H9 (cell line): ENCODE results near the gene G6PC1. TPM values are rescaled to one million over a fixed set of nuclear protein-coding genes. Genes with fewer than 3 reads are reported as not detected.

Experiments
- DNase-seq: peaks from one replicate; pipeline ENCODE4 v3.0.0-alpha.2; 2017
- H2AFZ ChIP-seq: one replicate; pipeline ENCODE4 v1.6.1; 2013; ENCODE audit warnings: mild to moderate bottlenecking, low read length, control low read depth, moderate library complexity
- H2AK5ac ChIP-seq: 2 replicates; pipeline ENCODE4 v1.6.1; 2013; ENCODE audit warnings: low read length, control low read depth, mixed read lengths; ENCODE audit not compliant: insufficient read length
- H2BK120ac ChIP-seq: one replicate; pipeline ENCODE4 v1.6.1; 2013; ENCODE audit warnings: low read depth, mild to moderate bottlenecking, low read length, control low read depth, inconsistent platforms; ENCODE audit not compliant: poor library complexity, severe bottlenecking
- H2BK12ac ChIP-seq: 2 replicates; pipeline ENCODE4 v1.6.1; 2013; ENCODE audit warnings: low read length, control low read depth, mixed read lengths, low read depth; ENCODE audit not compliant: insufficient read length
- H2BK15ac ChIP-seq: 2 replicates; pipeline ENCODE4 v1.6.1; 2013; ENCODE audit warnings: low read depth, low read length, control low read depth
- H2BK20ac ChIP-seq: one replicate; pipeline ENCODE4 v1.6.1; 2013; ENCODE audit warnings: low read depth, mild to moderate bottlenecking, low read length, control low read depth, inconsistent platforms; ENCODE audit not compliant: poor library complexity, severe bottlenecking
- H2BK5ac ChIP-seq: 2 replicates; pipeline ENCODE4 v1.6.1; 2013; ENCODE audit warnings: low read length, control low read depth, mixed read lengths; ENCODE audit not compliant: insufficient read length
- H3K14ac ChIP-seq: 2 replicates; pipeline ENCODE4 v1.6.1; 2013; ENCODE audit warnings: low read length, control low read depth; ENCODE audit not compliant: insufficient read depth
- H3K18ac ChIP-seq: 2 replicates; pipeline ENCODE4 v1.6.1; 2013; ENCODE audit warnings: low read depth, mild to moderate bottlenecking, mixed read lengths, low read length, control low read depth; ENCODE audit not compliant: insufficient read length
- H3K23ac ChIP-seq: 2 replicates; pipeline ENCODE4 v1.6.1; 2013; ENCODE audit warnings: low read length, control low read depth, mixed read lengths, low read depth; ENCODE audit not compliant: insufficient read length
- H3K23me2 ChIP-seq: 2 replicates; pipeline ENCODE4 v1.6.1; 2013; ENCODE audit warnings: low read depth, mild to moderate bottlenecking, mixed read lengths, low read length, control low read depth; ENCODE audit not compliant: insufficient read length, poor library complexity, severe bottlenecking
- H3K27ac ChIP-seq: 2 replicates; pipeline ENCODE4 v1.5.1; 2013; ENCODE audit warnings: low read length, control low read depth, mixed read lengths, low read depth; ENCODE audit not compliant: insufficient read length
- H3K27me3 ChIP-seq: 2 replicates; pipeline ENCODE4 v1.6.1; 2013; ENCODE audit warnings: low read length, control low read depth, inconsistent platforms; ENCODE audit not compliant: insufficient read depth
- H3K4ac ChIP-seq: 2 replicates; pipeline ENCODE4 v1.6.1; 2013; ENCODE audit warnings: low read depth, mild to moderate bottlenecking, control low read depth, inconsistent platforms, low read length, moderate library complexity
- H3K4me1 ChIP-seq: 2 replicates; pipeline ENCODE4 v1.6.1; 2013; ENCODE audit warnings: low read length, control low read depth, inconsistent platforms; ENCODE audit not compliant: insufficient read depth
- H3K4me2 ChIP-seq: 2 replicates; pipeline ENCODE4 v1.6.1; 2013; ENCODE audit warnings: low read length, control low read depth, mixed read lengths; ENCODE audit not compliant: insufficient read length, insufficient read depth
- H3K56ac ChIP-seq: 2 replicates; pipeline ENCODE4 v1.6.1; 2013; ENCODE audit warnings: low read depth, mild to moderate bottlenecking, mixed read lengths, low read length, control low read depth; ENCODE audit not compliant: insufficient read length
- H3K79me1 ChIP-seq: 2 replicates; pipeline ENCODE4 v1.6.1; 2013; ENCODE audit warnings: low read depth, mild to moderate bottlenecking, moderate library complexity, low read length, control low read depth, inconsistent platforms; ENCODE audit not compliant: insufficient read depth, poor library complexity, severe bottlenecking
- H3K79me2 ChIP-seq: 2 replicates; pipeline ENCODE4 v1.6.1; 2013; ENCODE audit warnings: low read length, control low read depth, inconsistent platforms; ENCODE audit not compliant: insufficient read depth
- H3K9ac ChIP-seq: 2 replicates; pipeline ENCODE4 v1.6.1; 2013; ENCODE audit warnings: low read length, control low read depth, mixed read lengths; ENCODE audit not compliant: insufficient read length; ENCODE audit errors: extremely low read depth
- H3K9me3 ChIP-seq: one replicate; pipeline ENCODE4 v1.6.1; 2013; ENCODE audit warnings: low read depth, low read length, inconsistent platforms; ENCODE audit not compliant: control insufficient read depth
- H3T11ph ChIP-seq: one replicate; pipeline ENCODE4 v1.6.1; 2013; ENCODE audit warnings: mild to moderate bottlenecking, low read length, control low read depth, inconsistent platforms
- H4K20me1 ChIP-seq: one replicate; pipeline ENCODE4 v1.6.1; 2013; ENCODE audit not compliant: control insufficient read depth, insufficient read length, insufficient read depth
- H4K5ac ChIP-seq: 2 replicates; pipeline ENCODE4 v1.6.1; 2013; ENCODE audit warnings: low read depth, mild to moderate bottlenecking, mixed read lengths, low read length, control low read depth; ENCODE audit not compliant: insufficient read length
- H4K8ac ChIP-seq: replicated peaks from 2 replicates; pipeline ENCODE4 v1.6.1; 2013; ENCODE audit warnings: low read length, control low read depth, mixed read lengths, low read depth; ENCODE audit not compliant: insufficient read length
- H4K91ac ChIP-seq: 2 replicates; pipeline ENCODE4 v1.6.1; 2013; ENCODE audit warnings: low read depth, mild to moderate bottlenecking, moderate library complexity, mixed read lengths, low read length, control low read depth; ENCODE audit not compliant: insufficient read length
- H3K27ac Mint-ChIP-seq, 3 experiments: 2 replicates in 2 of 3; 3 replicates in 1 of 3; pipeline ENCODE4 v1.8.0; 2020 to 2021; ENCODE audit warnings: mixed read lengths in 3 of 3, mild to moderate bottlenecking in 1 of 3, moderate library complexity in 1 of 3
- H3K27me3 Mint-ChIP-seq: 2 replicates; pipeline ENCODE4 v1.8.0; 2021; ENCODE audit warnings: low read depth, mild to moderate bottlenecking, moderate library complexity, mixed read lengths
- H3K36me3 Mint-ChIP-seq, 3 experiments: 2 replicates in 2 of 3; 3 replicates in 1 of 3; pipeline ENCODE4 v1.8.0; 2020 to 2021; ENCODE audit warnings: low read depth in 3 of 3, mixed read lengths in 3 of 3; ENCODE audit not compliant: insufficient read depth in 1 of 3
- H3K4me1 Mint-ChIP-seq, 2 experiments: 2 replicates each; pipeline ENCODE4 v1.8.0; 2020; ENCODE audit warnings: mixed read lengths in 2 of 2
- H3K4me3 Mint-ChIP-seq, 2 experiments: 2 replicates in 1 of 2; 3 replicates in 1 of 2; pipeline ENCODE4 v1.8.0; 2020 to 2021; ENCODE audit warnings: mild to moderate bottlenecking in 2 of 2, mixed read lengths in 2 of 2, moderate library complexity in 1 of 2
- H3K9me3 Mint-ChIP-seq, 2 experiments: 2 replicates in 1 of 2; 3 replicates in 1 of 2; pipeline ENCODE4 v1.8.0; 2020; ENCODE audit warnings: mild to moderate bottlenecking in 2 of 2, mixed read lengths in 2 of 2, moderate library complexity in 1 of 2
- CTCF ChIP-seq: fragments of 200-600 bp; sonication (generic); conservative IDR thresholded peaks from 3 replicates; pipeline ENCODE4 v1.8.0; 2021; ENCODE audit warnings: antibody characterized with exemption, mild to moderate bottlenecking
- WGBS: extraction: QIAGEN DNeasy Blood & Tissue Kit; methylation state at CpG from one replicate; pipeline ENCODE4 v1.1.7; 2013; ENCODE audit warnings: missing lambda C conversion rate, low lambda C conversion rate, mixed read lengths; ENCODE audit not compliant: insufficient read length; ENCODE audit errors: extremely low coverage; 5-methylcytosine and 5-hydroxymethylcytosine counted together
- total RNA-seq: library from RNA; stranded (reverse); gene quantifications from 2 replicates; pipeline ENCODE4 v1.2.1, GENCODE V29; 2021

Gene G6PC1
- total RNA-seq, 1 experiment from 2014 or later, result not detected

- Mint-ChIP-seq H3K27me3 (peaks cover 4% of the 10 kb centered on the region), H3K4me3 (no peak overlapping the region), H3K4me1 (0 out of 4 replicates have a peak, but pooled peaks cover 0 to 2% of the 10 kb centered on the region in 2 experiments), H3K27ac (peak overlapping the region in 1 of 3 experiments; percentile 72; a peak in 1 of 7 replicates), H3K9me3 (no peaks in the 10 kb centered on the region), H3K36me3 (no peaks in the 10 kb centered on the region)
- H3K9ac ChIP-seq, result no peak overlapping the region
- H2BK5ac ChIP-seq, result no peak overlapping the region
- no peak overlapping the region for H3K4me2 ChIP-seq
- H3K23ac ChIP-seq, result no peak overlapping the region
- no peak overlapping the region for H2BK15ac ChIP-seq
- no peak overlapping the region for H3K14ac ChIP-seq
- H2BK120ac ChIP-seq, result no peak overlapping the region
- H3K18ac ChIP-seq, result no peak overlapping the region
- H3K79me2 ChIP-seq, result no peaks in the 10 kb centered on the region
- no peak overlapping the region for H2BK12ac ChIP-seq
- H3K27me3 ChIP-seq, result no peaks in the 10 kb centered on the region
- H4K8ac ChIP-seq, result no peak overlapping the region
- WGBS, result no CpG with 5 or more reads among the region's 9 CpGs
- H3K9me3 ChIP-seq, result no peaks in the 10 kb centered on the region
- no peak overlapping the region for H3K4ac ChIP-seq
- H3K79me1 ChIP-seq, result no peaks in the 10 kb centered on the region
- no peak overlapping the region for H2AK5ac ChIP-seq
- H4K5ac ChIP-seq, result no peak overlapping the region
- no peak overlapping the region for H2AFZ ChIP-seq
- no peak overlapping the region for H4K91ac ChIP-seq
- TF ChIP-seq CTCF, result peak; percentile 90
- no peak overlapping the region for H3T11ph ChIP-seq
- no peak overlapping the region for H3K56ac ChIP-seq
- no peak overlapping the region for H2BK20ac ChIP-seq
- H3K4me1 ChIP-seq, result no peaks in the 10 kb centered on the region
- H3K23me2 ChIP-seq, result no peaks in the 10 kb centered on the region
- no peaks in the 10 kb centered on the region for H4K20me1 ChIP-seq
- peak; percentile 85 for DNase-seq
- H3K27ac ChIP-seq, result no peak overlapping the region
Observed at GRCh38 chr17:42937712-42938596, 37.4 kb downstream of the G6PC1 start.
